A549 (cell line): Measurements from ENCODE around the gene ANLN. TPM values are rescaled to one million over a fixed set of nuclear protein-coding genes. Genes with fewer than 3 reads are reported as not detected.

Experiments
- ATAC-seq, 2 experiments: fragments of 200-7000 bp in 1 of 2; fragments of >200 bp in 1 of 2; cut with Nextera tagmentation in 1 of 2; cut with Tn5 transposase in 1 of 2; 3 replicates each; pipeline versions ENCODE4 v1.8.0 to v1.9.1; 2018 to 2020; ENCODE audit warnings: mild to moderate bottlenecking in 1 of 2, moderate library complexity in 1 of 2
- CTCF ChIA-PET: fragments of 300-600 bp; sonication (Branson Sonifier 250); formaldehyde crosslinking; extraction: SDS; loops from one replicate; lab custom pipeline; 2021; ENCODE audit warnings: antibody characterized with exemption, inconsistent platforms; lab: Yijun Ruan, JAX
- POLR2A ChIA-PET: fragments of 350-600 bp; formaldehyde crosslinking; extraction: SDS; loops from one replicate; lab custom pipeline; 2021; ENCODE audit warnings: antibody characterized with exemption, inconsistent platforms; lab: Yijun Ruan, JAX
- DNase-seq, 2 experiments: peaks; one replicate each; pipeline versions ENCODE4 v3.0.0 to v3.0.0-alpha.2; 2011 to 2016; ENCODE audit warnings: low read depth in 1 of 2, low spot score in 1 of 2
- FAIRE-seq: peaks from 2 replicates; lab custom pipeline; 2011; peaks lifted over from hg19 to GRCh38; lab: Jason Lieb, UNC
- H3K27ac ChIP-seq, 2 experiments: fragments of >200 bp; sonication (Bioruptor Twin); formaldehyde crosslinking; 3 replicates each; pipeline ENCODE4 v1.5.1; 2016 to 2017
- H3K4me1 ChIP-seq: fragments of >200 bp; sonication (Bioruptor Twin); formaldehyde crosslinking; 3 replicates; pipeline ENCODE4 v1.6.1; 2016
- H3K4me2 ChIP-seq: fragments of >200 bp; sonication (Bioruptor Twin); formaldehyde crosslinking; 3 replicates; pipeline ENCODE4 v1.6.1; 2016
- H3K4me3 ChIP-seq: fragments of >200 bp; sonication (Bioruptor Twin); formaldehyde crosslinking; 3 replicates; pipeline ENCODE4 v1.5.1; 2016
- H3K9me3 ChIP-seq: fragments of >200 bp; sonication (Bioruptor Twin); formaldehyde crosslinking; 3 replicates; pipeline ENCODE4 v1.6.1; 2016
- CBX8 ChIP-seq: fragments of 200-600 bp; sonication (generic); IDR thresholded peaks from 2 replicates; pipeline ENCODE4 v1.6.1; 2016
- EHF ChIP-seq: fragments of 250-450 bp; sonication (Bioruptor Pico); IDR thresholded peaks from 2 replicates; pipeline ENCODE4 v1.5.0; 2020; ENCODE audit warnings: mild to moderate bottlenecking
- EP300 ChIP-seq, 2 experiments: fragments of >200 bp; sonication (Bioruptor Twin); formaldehyde crosslinking; IDR thresholded peaks; 2 replicates in 1 of 2; 3 replicates in 1 of 2; pipeline ENCODE4 v1.6.1; 2016 to 2017
- FOSL2 ChIP-seq, 2 experiments: fragments of 450-650 bp in 1 of 2; fragments of >200 bp in 1 of 2; sonication (Bioruptor Twin) in 1 of 2; formaldehyde crosslinking; IDR thresholded peaks; 2 replicates each; pipeline versions ENCODE4 v1.5.0 to v1.6.1; 2016 to 2020; ENCODE audit warnings: mild to moderate bottlenecking in 1 of 2, moderate library complexity in 1 of 2
- HOXB13 ChIP-seq: fragments of 250-450 bp; sonication (Bioruptor Pico); IDR thresholded peaks from 2 replicates; pipeline ENCODE4 v1.5.0; 2020; ENCODE audit warnings: low read depth, mild to moderate bottlenecking, moderate library complexity
- MAZ ChIP-seq: fragments of 150-350 bp; IDR thresholded peaks from 2 replicates; pipeline ENCODE4 v1.6.1; 2014; ENCODE audit warnings: antibody characterized with exemption, low read depth, low read length, borderline replicate concordance
- MYC ChIP-seq: IDR thresholded peaks from 2 replicates; pipeline ENCODE4 v1.6.1; 2012; ENCODE audit warnings: mild to moderate bottlenecking, inconsistent platforms, low read length, improper control_type of control experiment, borderline replicate concordance
- NFE2L2 ChIP-seq: fragments of 150-350 bp; conservative IDR thresholded peaks from 2 replicates; pipeline ENCODE4 v1.6.1; 2014; ENCODE audit warnings: low read length
- POLR2AphosphoS2 ChIP-seq: conservative IDR thresholded peaks from 2 replicates; pipeline ENCODE4 v1.6.1; 2012; ENCODE audit warnings: low read length, improper control_type of control experiment, inconsistent platforms
- RFX5 ChIP-seq: fragments of 450-650 bp; IDR thresholded peaks from 2 replicates; pipeline ENCODE4 v1.7.1; 2014; ENCODE audit warnings: antibody characterized with exemption, mild to moderate bottlenecking, moderate library complexity
- RNF2 ChIP-seq: fragments of 200-600 bp; sonication (generic); IDR thresholded peaks from 2 replicates; pipeline ENCODE4 v1.6.1; 2016; ENCODE audit warnings: low read depth, mild to moderate bottlenecking, antibody characterized with exemption, moderate library complexity, borderline replicate concordance
- SMC3 ChIP-seq: fragments of >200 bp; sonication (Bioruptor Twin); formaldehyde crosslinking; IDR thresholded peaks from 3 replicates; pipeline ENCODE4 v1.6.1; 2018; ENCODE audit warnings: inconsistent platforms
- TFCP2L1 ChIP-seq: fragments of 250-450 bp; sonication (Bioruptor Pico); IDR thresholded peaks from 2 replicates; pipeline ENCODE4 v1.5.0; 2021; ENCODE audit warnings: mild to moderate bottlenecking
- ZSCAN20 ChIP-seq: fragments of 250-450 bp; sonication (Bioruptor Pico); IDR thresholded peaks from 2 replicates; pipeline ENCODE4 v1.8.0; 2022; ENCODE audit warnings: mild to moderate bottlenecking, moderate library complexity
- WGBS: methylation state at CpG from one replicate; pipeline ENCODE4 v1.1.6; 2017; ENCODE audit errors: missing lambda C conversion rate; 5-methylcytosine and 5-hydroxymethylcytosine counted together
- polyA plus RNA-seq, 4 experiments: library from polyadenylated mRNA; depleted of rRNA in 3 of 4; stranded (reverse); fragments of >200 nt; fragmentation: RNase III in 1 of 4; extraction: RNeasy Plus Mini Kit Qiagen cat#74134 plus additional on column Dnase treatment in 1 of 4; gene quantifications; 2 replicates in 3 of 4; 3 replicates in 1 of 4; pipeline ENCODE4 v1.2.3, GENCODE V29; 2011 to 2017
- TF ChIP-seq, protein P1 (sequence below): fragments of 250-450 bp; sonication (Bioruptor Pico); IDR thresholded peaks from 2 replicates; pipeline ENCODE4 v1.5.0; 2020; ENCODE audit warnings: low read depth, mild to moderate bottlenecking, moderate library complexity
- TF ChIP-seq, protein P2 (sequence below): fragments of >200 bp; sonication (Bioruptor Twin); formaldehyde crosslinking; IDR thresholded peaks from 2 replicates; pipeline ENCODE4 v1.6.1; 2016
- TF ChIP-seq, protein P3 (sequence below): fragments of 250-450 bp; sonication (Bioruptor Pico); IDR thresholded peaks from 2 replicates; pipeline ENCODE4 v1.5.0; 2021; ENCODE audit warnings: mild to moderate bottlenecking, moderate library complexity, borderline replicate concordance

ANLN gene
- polyA plus RNA-seq, 2 of the 4 experiments (the other 2 are of a cell fraction), result 52.4 to 72.9 TPM

DNA sequence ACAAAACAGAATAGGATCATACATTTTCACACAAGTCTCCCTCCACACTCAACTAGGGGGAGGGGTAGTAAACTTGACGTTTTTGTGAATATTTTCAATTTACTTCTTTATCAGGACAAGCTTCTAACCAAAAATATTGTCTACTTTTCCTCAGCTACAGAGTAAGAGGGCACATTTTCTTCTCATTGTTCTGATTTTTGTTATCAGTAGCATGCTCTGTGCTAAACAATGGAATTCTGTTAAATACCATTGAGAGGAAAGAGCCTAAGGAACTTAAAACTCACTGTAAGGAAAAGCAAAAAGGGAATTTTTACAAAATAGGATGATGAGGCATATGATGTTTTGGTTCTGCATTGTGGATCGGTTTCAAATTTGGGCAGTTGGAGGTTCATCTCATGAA lies 41.2 kb downstream of the ANLN start:
- Histone ChIP-seq H3K4me3 (no peak overlapping the region), H3K9me3 (peaks cover 9% of the 10 kb centered on the region; the same call in 2 of the 3 replicates), H3K4me1 (no peaks in the 10 kb centered on the region), H3K4me2 (no peak overlapping the region), H3K27ac (no peak overlapping the region)
- no peak for DNase-seq
- no peak for ATAC-seq
- CTCF ChIA-PET, result interaction anchor here (2.8 kb wide), 1 partner anchor 10 kb away, joined by 11 read pairs; no protein-coding TSS in a partner anchor
- POLR2A ChIA-PET, result no interaction called here
- peak; percentile 36 for FAIRE-seq
- WGBS, result 85% methylated on average over 2 of the region's 2 CpGs
- no peak for TF ChIP-seq NFE2L2

DNA sequence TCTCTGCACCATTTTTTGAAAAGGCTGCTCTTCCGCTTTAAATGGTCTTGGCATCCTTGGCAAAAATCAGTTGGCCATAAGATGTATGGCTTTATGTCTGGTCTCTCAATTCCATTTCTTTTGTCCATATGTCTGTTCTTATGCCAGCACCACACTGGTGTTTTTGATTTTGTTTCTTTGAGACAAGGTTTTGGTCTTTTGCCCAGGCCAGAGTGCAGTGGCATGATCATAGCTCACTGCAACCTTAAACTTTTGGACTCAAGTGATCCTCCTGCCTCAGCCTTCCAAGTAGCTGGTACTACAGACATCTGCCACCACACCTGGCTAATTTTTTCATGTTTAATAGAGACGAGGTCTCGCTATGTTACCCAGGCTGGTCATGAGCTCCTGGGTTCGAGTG lies 48.5 kb downstream of the ANLN start:
- WGBS, result 90% methylated on average over 4 of the region's 4 CpGs
- no peak overlapping the region for H3K4me2 ChIP-seq
- FAIRE-seq (no peak), DNase-seq (no peak), ATAC-seq (no peak)
- no peaks in the 10 kb centered on the region for H3K4me1 ChIP-seq
- no peaks in the 10 kb centered on the region for H3K9me3 ChIP-seq
- TF ChIP-seq, protein P1, sequence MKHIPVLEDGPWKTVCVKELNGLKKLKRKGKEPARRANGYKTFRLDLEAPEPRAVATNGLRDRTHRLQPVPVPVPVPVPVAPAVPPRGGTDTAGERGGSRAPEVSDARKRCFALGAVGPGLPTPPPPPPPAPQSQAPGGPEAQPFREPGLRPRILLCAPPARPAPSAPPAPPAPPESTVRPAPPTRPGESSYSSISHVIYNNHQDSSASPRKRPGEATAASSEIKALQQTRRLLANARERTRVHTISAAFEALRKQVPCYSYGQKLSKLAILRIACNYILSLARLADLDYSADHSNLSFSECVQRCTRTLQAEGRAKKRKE, result no peak
- TF ChIP-seq HOXB13 (CRISPR knock-in tag) (no peak), ZSCAN20 (CRISPR knock-in tag) (no peak), NFE2L2 (no peak), TFCP2L1 (CRISPR knock-in tag) (no peak), CBX8 (no peak), SMC3 (no peak), RFX5 (no peak)
- TF ChIP-seq, protein P2, sequence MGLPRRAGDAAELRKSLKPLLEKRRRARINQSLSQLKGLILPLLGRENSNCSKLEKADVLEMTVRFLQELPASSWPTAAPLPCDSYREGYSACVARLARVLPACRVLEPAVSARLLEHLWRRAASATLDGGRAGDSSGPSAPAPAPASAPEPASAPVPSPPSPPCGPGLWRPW, result no peak
- ChIA-PET POLR2A (no interaction called here), CTCF (interaction anchor here (1.7 to 6.9 kb wide), 2 partner anchors 233 to 761 kb away, joined by 4 to 108 read pairs; no protein-coding TSS in a partner anchor)
- no peak overlapping the region for H3K27ac ChIP-seq
- no peak overlapping the region for H3K4me3 ChIP-seq

DNA sequence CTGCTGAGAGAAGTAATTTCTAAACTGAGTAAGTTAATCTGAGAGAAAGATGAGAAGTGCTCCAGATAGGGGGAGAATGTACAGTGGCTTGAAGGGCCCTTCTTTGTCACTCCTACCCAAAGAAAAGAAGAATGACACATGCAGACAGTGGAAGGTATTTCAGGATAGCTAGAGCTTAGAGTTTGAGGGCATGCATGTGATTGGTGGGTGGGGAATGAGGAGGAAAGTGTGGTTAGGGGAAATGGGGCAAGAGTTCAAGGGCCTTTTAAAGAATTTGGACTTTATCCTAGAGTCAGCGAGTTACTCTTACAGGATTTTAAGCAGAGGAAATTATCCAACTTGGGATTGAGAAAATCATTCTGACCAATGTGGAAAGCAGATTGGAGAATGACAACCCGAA lies 50.0 kb downstream of the ANLN start:
- no peak for ATAC-seq
- H3K27ac ChIP-seq, result no peak overlapping the region
- WGBS, result 98% methylated on average over 2 of the region's 2 CpGs
- no peak for DNase-seq
- no peaks in the 10 kb centered on the region for H3K9me3 ChIP-seq
- ChIA-PET CTCF (interaction anchor here (1.0 to 6.9 kb wide), 12 partner anchors 8 to 759 kb away, joined by 4 to 108 read pairs (median 16); partner anchors contain the start of gene ANLN), POLR2A (no interaction called here)
- FAIRE-seq, result no peak
- H3K4me3 ChIP-seq, result no peak overlapping the region
- TF ChIP-seq NFE2L2 (no peak), EP300 (IDR thresholded peaks at IDR 0.05) (no peak), EHF (CRISPR knock-in tag) (no peak), RNF2 (no peak), POLR2AphosphoS2 (no peak), MYC (no peak), FOSL2 (IDR thresholded peaks at IDR 0.05) (no peak), FOSL2 (CRISPR knock-in tag; IDR thresholded peaks at IDR 0.05) (no peak), TFCP2L1 (CRISPR knock-in tag) (no peak), MAZ (no peak)
- TF ChIP-seq, protein P2, result no peak
- TF ChIP-seq, protein P3, sequence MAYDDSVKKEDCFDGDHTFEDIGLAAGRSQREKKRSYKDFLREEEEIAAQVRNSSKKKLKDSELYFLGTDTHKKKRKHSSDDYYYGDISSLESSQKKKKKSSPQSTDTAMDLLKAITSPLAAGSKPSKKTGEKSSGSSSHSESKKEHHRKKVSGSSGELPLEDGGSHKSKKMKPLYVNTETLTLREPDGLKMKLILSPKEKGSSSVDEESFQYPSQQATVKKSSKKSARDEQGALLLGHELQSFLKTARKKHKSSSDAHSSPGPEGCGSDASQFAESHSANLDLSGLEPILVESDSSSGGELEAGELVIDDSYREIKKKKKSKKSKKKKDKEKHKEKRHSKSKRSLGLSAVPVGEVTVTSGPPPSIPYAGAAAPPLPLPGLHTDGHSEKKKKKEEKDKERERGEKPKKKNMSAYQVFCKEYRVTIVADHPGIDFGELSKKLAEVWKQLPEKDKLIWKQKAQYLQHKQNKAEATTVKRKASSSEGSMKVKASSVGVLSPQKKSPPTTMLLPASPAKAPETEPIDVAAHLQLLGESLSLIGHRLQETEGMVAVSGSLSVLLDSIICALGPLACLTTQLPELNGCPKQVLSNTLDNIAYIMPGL (CRISPR knock-in tag), result no peak
- H3K4me2 ChIP-seq, result no peak overlapping the region
- H3K4me1 ChIP-seq, result no peaks in the 10 kb centered on the region
